ENCODE results near the gene GNAZ.

The GNAZ gene

DNA sequence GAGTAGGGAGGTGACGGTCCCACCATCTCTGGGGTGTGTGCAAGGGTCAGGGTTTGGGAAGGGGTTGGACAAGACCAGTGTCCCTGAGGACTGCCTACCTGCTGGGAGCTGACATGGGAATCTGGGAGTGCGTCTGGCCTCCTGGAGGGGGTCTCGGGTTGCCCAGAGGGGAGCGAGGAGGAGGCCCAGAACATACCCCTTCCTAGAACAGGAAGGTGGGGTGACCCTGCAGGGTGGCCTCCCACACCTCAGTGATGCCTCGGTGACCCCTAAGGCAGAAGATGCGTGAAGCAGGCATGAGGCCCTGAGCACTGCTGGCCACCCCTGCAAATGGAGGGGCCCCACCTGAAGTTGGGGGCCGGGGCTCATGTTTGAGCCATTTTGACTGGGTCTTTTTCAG is 45.0 kb downstream of the GNAZ start:
- Histone ChIP-seq H3K27me3 (ENCODE audit: control insufficient read depth, low read length) (no peaks in the 10 kb centered on the region), H3K4me1 (ENCODE audit: control insufficient read depth, low read length) (peaks cover 20% of the 10 kb centered on the region), H3K4me3 (ENCODE audit: low read length) (no peak overlapping the region), H3K79me2 (ENCODE audit: control insufficient read depth, low read length) (no peaks in the 10 kb centered on the region), H3K4me2 (ENCODE audit: low read length) (no peak overlapping the region), H3K27ac (ENCODE audit: low read depth, low read length) (no peak overlapping the region), H3K9me3 (ENCODE audit: control insufficient read depth, insufficient read depth, low read length) (no peaks in the 10 kb centered on the region), H3F3A (ENCODE audit: control insufficient read depth, insufficient read depth) (no peaks in the 10 kb centered on the region), H4K20me1 (ENCODE audit: control insufficient read depth, insufficient read depth, low read depth, low read length) (no peaks in the 10 kb centered on the region), H3K9me2 (replicated peaks; ENCODE audit: control insufficient read depth, low read length) (no peaks in the 10 kb centered on the region), H3K36me3 (ENCODE audit: control insufficient read depth, low read length) (no peaks in the 10 kb centered on the region)
- no peak for TF ChIP-seq EZH2phosphoT487 (IDR thresholded peaks at IDR 0.05; ENCODE audit: borderline replicate concordance, low read length)
- TF ChIP-seq, protein P1, sequence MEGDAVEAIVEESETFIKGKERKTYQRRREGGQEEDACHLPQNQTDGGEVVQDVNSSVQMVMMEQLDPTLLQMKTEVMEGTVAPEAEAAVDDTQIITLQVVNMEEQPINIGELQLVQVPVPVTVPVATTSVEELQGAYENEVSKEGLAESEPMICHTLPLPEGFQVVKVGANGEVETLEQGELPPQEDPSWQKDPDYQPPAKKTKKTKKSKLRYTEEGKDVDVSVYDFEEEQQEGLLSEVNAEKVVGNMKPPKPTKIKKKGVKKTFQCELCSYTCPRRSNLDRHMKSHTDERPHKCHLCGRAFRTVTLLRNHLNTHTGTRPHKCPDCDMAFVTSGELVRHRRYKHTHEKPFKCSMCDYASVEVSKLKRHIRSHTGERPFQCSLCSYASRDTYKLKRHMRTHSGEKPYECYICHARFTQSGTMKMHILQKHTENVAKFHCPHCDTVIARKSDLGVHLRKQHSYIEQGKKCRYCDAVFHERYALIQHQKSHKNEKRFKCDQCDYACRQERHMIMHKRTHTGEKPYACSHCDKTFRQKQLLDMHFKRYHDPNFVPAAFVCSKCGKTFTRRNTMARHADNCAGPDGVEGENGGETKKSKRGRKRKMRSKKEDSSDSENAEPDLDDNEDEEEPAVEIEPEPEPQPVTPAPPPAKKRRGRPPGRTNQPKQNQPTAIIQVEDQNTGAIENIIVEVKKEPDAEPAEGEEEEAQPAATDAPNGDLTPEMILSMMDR (IDR thresholded peaks at IDR 0.05; ENCODE audit: low read depth, low read length, poor library complexity, severe bottlenecking): no peak

- H4K20me1 ChIP-seq (ENCODE audit: control insufficient read depth, insufficient read depth, low read depth, low read length): no peaks in the 10 kb centered on the region
- no peaks in the 10 kb centered on the region for H3K9me2 ChIP-seq (replicated peaks; ENCODE audit: control insufficient read depth, low read length)
- no peaks in the 10 kb centered on the region for H3K9me3 ChIP-seq (ENCODE audit: control insufficient read depth, insufficient read depth, low read length)
- no peaks in the 10 kb centered on the region for H3K36me3 ChIP-seq (ENCODE audit: control insufficient read depth, low read length)
- peaks cover 20% of the 10 kb centered on the region for H3K4me1 ChIP-seq (ENCODE audit: control insufficient read depth, low read length)
- no peak overlapping the region for H3K4me3 ChIP-seq (ENCODE audit: low read length)
- H3K4me2 ChIP-seq (ENCODE audit: low read length): no peak overlapping the region
- no peak for TF ChIP-seq EZH2phosphoT487 (IDR thresholded peaks at IDR 0.05; ENCODE audit: borderline replicate concordance, low read length)
- TF ChIP-seq, protein P1 (IDR thresholded peaks at IDR 0.05; ENCODE audit: low read depth, low read length, poor library complexity, severe bottlenecking): no peak
- H3K27me3 ChIP-seq (ENCODE audit: control insufficient read depth, low read length): no peaks in the 10 kb centered on the region
- H3F3A ChIP-seq (ENCODE audit: control insufficient read depth, insufficient read depth): no peaks in the 10 kb centered on the region
- H3K79me2 ChIP-seq (ENCODE audit: control insufficient read depth, low read length): no peaks in the 10 kb centered on the region
- no peak overlapping the region for H3K27ac ChIP-seq (ENCODE audit: low read depth, low read length)
These were observed 45.6 kb downstream of the GNAZ start for GRCh38 chr22:23115825-23116494.

DNA sequence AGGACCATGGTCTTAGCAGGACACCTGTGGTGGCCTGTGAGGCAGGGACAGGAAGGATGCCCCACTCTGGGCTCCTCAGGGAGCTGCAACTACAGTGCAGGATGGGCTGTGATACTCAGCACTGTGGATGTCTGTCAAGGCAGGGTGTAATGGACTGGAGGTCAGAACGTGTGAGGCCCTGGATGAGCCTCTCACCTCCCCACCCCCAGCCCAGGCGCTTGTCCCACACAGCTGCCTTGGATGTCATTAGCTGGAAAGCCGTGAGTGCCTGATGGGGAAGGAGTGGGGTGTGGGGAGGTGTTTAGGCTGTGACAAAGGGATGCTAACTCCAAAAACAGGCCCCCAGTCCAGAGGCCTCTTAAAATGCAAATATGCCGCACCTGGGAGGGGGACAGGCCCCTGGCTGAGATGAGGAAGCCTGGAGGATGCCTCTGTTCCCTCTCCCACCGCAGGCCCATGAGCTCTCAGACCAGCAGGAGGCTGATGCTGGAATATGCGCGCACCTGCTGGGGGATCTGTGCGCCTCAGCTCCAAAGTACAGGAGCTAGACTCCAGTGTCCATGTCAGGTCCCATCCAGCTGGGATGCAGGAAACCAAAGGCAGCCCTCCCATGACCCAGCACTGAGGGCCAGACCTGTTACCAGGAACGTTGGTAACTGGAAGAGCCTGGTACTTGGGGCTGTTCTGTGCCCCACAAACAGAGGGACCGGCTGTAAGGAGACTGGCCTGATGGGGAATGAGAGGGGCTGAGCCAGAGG is 46.4 kb downstream of the GNAZ start:
- Histone ChIP-seq H3F3A (ENCODE audit: control insufficient read depth, insufficient read depth) (no peaks in the 10 kb centered on the region), H3K79me2 (ENCODE audit: control insufficient read depth, low read length) (no peaks in the 10 kb centered on the region), H3K9me3 (ENCODE audit: control insufficient read depth, insufficient read depth, low read length) (no peaks in the 10 kb centered on the region), H4K20me1 (ENCODE audit: control insufficient read depth, insufficient read depth, low read depth, low read length) (no peaks in the 10 kb centered on the region), H3K4me2 (ENCODE audit: low read length) (no peak overlapping the region), H3K27ac (ENCODE audit: low read depth, low read length) (no peak overlapping the region), H3K4me3 (ENCODE audit: low read length) (no peak overlapping the region), H3K36me3 (ENCODE audit: control insufficient read depth, low read length) (no peaks in the 10 kb centered on the region), H3K27me3 (ENCODE audit: control insufficient read depth, low read length) (no peaks in the 10 kb centered on the region), H3K4me1 (ENCODE audit: control insufficient read depth, low read length) (peaks cover 20% of the 10 kb centered on the region), H3K9me2 (replicated peaks; ENCODE audit: control insufficient read depth, low read length) (no peaks in the 10 kb centered on the region)
- TF ChIP-seq EZH2phosphoT487 (IDR thresholded peaks at IDR 0.05; ENCODE audit: borderline replicate concordance, low read length): no peak
- TF ChIP-seq, protein P1 (IDR thresholded peaks at IDR 0.05; ENCODE audit: low read depth, low read length, poor library complexity, severe bottlenecking): no peak
